GM18951 (cell line): ENCODE results near the gene AP4M1.

ENCODE experiments used
- POLR2A ChIP-seq: IDR thresholded peaks from 4 replicates; pipeline ENCODE4 v1.6.1; 2011; ENCODE audit warnings: mild to moderate bottlenecking; ENCODE audit not compliant: insufficient read length, insufficient read depth; ENCODE audit errors: extremely low read depth
- in situ Hi-C: fragments of 300-500 bp; cut with MboI; formaldehyde crosslinking; loops from one replicate; pipeline ENCODE4 v1.12.0; 2022; ENCODE audit warnings: low sequenced_read_pairs, mixed read lengths, inconsistent platforms; ENCODE audit not compliant: unreplicated experiment

Gene AP4M1

DNA sequence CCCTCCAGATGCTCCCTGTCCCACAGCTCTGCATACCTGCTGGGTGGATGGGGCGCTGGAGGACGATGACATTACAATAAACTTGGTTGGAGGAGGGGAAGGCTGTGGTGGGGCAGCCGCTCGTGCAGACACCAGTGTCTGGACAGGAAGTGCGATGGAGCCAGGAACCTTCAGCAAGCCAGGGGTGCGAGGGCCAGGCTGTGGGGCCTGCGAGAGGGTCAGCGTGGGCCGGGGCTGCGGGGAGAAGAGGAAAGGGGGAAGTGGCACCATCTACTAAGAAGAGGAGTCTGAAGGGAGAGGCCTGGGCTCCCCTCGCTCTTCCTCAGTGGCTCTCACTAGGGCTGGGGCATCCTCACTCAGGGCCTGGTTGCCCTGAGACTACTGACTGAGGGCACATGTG is 6.4 kb downstream of the AP4M1 start:
- TF ChIP-seq POLR2A: no peak
- in situ Hi-C loops: no loop called here

DNA sequence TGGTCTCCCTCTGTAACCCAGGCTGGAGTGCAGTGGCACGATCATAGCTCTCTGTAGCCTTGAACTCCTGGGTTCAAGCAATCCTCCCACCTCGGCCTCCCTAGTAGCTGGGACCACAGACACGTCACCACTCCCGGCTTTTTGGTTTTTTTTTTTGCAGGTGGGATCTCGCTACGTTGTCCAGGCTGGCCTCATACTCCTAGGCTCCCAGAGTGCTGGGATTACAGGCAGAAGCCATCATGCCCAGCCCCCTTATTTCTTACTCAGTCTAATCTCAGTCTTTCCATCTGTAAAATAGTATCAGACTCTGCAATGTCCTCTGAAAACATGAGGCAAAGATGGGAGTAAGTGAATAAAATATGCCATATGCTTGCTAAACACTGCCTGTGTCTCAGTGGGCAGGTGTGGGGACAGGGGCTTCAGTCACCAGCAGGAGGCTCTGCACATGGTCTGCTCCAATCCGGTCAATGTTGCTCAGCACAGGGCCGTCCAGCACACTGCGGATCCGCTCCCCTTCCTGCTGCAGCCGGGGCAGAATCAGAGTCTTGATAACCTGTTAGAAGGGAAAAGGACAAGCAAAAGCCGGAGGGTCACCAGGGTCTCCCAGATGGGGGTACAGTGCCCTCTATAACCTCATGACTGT is 8.2 kb downstream of the AP4M1 start:
- no peak for TF ChIP-seq POLR2A
- in situ Hi-C loops: no loop called here

DNA sequence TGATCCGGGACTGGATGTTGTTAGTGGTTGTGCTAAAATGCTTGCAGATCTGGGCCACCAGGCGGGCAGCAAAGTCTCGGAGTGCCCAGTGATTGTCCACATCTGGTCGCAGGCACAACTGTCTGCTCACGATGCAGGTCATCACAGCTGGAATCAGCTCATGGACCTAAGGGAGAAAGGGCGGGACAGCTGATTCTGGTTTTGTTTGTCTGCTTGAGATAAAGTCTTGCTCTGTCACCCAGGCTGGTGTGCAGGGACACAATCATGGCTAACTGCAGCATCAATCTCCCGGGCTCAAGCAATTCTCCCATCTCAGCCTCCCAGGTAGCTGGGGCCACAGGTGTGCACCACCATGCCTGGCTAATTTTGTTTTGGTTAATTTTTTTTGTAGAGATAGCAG is 9.7 kb downstream of the AP4M1 start:
- no peak for TF ChIP-seq POLR2A
- in situ Hi-C loops: no loop called here

DNA sequence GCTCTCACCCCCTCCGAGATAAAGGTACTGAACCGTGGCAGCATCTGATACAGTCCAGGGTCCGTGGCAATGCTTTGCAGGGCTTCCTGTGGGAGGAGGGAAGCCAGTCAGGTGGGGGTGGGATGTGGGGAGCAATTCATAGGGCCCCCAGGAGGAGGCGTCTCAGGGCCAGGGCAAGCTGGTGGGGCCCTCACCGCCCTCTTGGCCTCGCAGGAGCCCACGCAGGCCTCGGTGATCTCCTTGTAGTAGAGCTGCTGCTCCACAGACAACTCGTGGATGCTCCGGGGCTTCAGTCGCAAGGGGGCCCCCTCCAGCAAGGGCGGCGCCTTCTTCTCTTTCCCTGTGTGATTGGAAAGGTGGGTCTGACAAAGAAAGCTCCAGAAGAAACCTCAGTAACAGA is 10.5 kb downstream of the AP4M1 start:
- TF ChIP-seq POLR2A: no peak
- in situ Hi-C loops: no loop called here

DNA sequence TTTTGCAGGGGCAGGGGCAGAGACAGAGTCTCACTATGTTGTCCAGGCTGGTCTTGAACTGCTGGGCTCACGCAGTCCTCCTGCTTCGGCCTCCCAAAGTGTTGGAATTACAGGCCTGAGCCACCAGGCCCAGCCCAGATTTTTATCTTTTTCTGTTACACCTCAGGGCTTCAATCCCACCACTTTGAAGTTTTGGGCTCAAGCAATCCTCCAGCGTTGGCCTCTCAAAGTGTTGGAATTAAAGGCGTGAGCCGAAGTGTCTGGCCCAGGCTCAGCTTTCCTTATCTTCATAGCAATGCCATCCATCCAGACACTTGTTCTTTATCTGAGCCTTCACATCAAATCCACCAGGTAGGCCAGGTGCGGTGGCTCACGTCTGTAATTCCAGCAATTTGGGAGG is 13.6 kb downstream of the AP4M1 start:
- in situ Hi-C loops: no loop called here
- TF ChIP-seq POLR2A: no peak

DNA sequence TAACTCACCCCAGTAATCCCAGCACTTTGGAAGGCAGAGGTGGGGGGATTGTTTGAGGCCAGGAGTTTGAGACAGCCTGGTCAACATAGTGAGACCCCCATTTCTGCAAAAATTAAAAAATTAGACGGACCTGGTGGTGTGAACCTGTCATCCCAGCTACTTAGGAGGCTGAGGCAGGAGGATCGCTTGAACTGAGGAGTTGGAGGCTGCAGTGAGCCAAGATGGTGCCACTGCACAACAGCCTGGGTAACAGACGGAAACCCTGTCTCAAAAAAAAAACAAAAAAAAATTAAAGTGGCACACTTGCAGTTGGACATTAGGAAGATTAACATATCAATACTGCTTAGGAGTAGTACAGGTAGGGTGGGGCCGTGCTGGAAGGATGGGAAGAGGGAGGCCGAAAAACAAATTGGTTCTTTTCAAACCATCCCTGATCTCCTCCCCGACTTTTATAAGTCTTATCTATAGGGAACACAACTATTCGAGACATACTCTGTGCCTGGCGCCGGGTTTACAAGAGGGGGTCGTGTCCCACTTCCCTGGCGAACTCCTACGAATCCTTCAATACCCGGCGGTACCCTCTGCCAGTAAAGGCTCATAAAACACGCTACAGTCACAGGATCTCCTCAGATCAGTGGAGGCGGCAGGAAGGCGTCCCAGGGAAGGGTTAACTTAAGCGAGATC is 17.1 kb downstream of the AP4M1 start:
- in situ Hi-C loops: no loop called here
- TF ChIP-seq POLR2A: no peak

DNA sequence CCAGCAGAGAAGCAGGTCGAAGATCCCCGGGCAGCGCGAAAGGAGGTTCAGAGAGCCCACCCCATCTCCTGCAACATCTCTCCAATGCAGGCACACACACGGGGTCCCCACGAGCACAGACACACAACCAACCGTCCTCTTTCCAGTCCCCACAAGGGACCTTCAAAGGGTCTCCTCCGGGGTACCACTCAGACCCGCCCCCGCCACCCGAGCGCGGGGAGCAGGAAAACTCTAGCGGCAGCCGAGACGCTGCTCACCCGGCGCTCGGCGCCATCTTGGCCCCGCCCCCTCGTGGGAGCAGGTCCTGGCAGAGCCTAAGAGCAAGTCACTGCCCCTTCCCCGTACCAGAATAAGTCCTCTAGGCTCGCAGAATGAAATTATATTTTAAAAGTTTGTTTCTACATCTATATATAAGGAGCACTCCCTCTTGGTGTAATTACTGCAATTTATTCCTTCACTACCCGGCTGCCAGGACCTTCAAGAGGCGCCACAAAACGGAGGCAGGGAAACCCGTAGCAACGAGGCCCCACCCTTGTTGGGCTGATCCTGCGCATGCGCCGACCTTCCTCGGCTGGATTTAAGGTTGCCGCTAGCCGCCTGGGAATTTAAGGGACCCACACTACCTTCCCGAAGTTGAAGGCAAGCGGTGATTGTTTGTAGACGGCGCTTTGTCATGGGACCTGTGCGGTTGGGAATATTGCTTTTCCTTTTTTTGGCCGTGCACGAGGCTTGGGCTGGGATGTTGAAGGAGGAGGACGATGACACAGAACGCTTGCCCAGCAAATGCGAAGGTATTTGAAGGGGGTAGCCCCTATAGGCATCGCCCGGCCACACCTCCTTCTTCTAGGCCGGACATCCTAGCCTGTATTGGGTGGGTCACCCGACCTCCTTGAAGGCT is 17.9 kb downstream of the AP4M1 start, which contains the start of the genes CNPY4 and TAF6:
Gene CNPY4 (plus strand): TSS at position 563 of the 898 bp plus-strand sequence. CDS start 111 bp downstream, at position 674.
Gene TAF6 (minus strand): TSS at position 287 of the 898 bp plus-strand sequence. CDS start 5,149 bp downstream, outside the sequence.
- TF ChIP-seq POLR2A: peak; percentile 89
- in situ Hi-C loops: no loop called here

DNA sequence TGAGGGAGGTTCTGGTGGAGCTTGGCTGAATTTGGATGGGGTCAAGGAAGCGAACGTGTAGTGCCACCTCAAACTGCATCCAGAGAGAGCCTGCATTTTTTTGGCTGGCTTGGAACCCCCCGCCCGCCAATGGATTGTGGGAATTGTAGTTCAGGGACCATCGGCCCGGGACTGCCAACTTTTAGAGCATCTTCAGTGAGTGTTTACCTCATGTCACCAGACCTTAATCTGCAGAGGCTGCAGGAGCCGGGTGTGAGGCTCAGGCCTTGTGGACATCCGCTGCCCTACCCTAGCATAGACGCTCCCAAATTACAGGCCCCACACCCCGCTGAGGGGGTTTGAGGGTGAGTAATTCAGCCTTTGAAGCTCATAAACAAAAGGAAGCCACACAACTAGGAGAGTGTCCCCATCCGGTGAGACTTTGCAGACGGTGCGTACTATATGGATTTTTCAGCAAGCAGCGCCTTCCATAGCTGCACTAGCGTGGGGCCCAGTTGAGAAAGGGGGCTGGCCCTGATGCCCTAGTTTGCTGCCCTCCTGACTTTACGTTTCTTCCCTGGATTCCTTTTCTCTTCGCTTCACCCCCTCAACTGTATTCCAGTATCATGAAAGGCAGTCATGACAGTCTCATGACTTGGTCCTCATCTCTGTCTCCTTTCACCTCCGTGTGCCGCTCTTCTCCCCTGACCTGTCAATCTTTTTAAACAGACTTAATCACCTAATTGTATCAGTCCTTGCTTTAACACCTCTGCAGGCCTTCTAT is 18.7 kb downstream of the AP4M1 start:
- in situ Hi-C loops: no loop called here
- TF ChIP-seq POLR2A: no peak

DNA sequence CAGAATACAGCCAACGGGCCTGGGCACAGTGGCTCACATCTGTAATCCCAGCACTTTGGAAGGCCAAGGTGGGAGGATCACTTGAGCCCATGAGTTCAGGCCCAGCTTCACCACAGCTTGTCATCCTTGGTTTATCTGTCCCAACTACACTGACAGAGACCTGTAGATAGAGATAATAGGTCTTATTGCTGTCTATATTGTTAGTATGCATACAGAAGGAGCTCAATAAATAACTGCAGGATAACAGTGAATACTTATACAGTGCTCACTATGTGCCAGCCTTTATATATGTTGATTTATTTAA is 19.2 kb downstream of the AP4M1 start:
- no peak for TF ChIP-seq POLR2A
- in situ Hi-C loops: no loop called here

DNA sequence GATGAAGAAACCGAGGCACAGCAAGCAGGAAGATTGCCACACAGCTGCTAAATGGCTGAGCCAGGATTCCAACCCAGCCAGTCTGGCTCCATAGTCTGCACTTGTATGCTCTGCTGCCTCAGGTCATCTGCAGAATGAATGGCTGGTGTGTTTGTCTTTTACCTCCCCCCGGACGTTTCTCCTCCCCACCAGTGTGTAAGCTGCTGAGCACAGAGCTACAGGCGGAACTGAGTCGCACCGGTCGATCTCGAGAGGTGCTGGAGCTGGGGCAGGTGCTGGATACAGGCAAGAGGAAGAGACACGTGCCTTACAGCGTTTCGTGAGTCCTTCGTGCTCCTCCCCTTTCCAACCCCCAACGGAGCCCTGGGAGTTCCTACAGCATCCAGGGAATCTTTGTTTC is 20.6 kb downstream of the AP4M1 start:
- in situ Hi-C loops: no loop called here

DNA sequence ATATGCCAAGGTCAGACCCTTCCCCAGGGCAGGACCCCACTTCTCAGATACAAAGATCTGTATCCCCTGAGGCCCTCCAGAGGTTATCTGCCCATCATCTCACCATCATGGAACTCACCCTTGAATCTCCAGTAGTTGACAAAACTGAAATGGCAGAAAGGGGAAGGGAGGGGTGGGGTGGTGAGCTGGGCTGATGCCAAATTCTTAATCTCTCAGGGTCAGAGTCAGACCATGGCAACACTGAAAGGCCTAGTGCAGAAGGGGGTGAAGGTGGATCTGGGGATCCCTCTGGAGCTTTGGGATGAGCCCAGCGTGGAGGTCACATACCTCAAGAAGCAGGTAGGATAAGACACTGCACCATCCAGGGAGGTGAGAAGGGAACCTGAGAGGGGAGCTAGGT is 21.1 kb downstream of the AP4M1 start:
- in situ Hi-C loops: no loop called here
- TF ChIP-seq POLR2A: no peak

More for the DNA sequence above, 20.6 kb downstream of the AP4M1 start:
- no peak for TF ChIP-seq POLR2A

DNA sequence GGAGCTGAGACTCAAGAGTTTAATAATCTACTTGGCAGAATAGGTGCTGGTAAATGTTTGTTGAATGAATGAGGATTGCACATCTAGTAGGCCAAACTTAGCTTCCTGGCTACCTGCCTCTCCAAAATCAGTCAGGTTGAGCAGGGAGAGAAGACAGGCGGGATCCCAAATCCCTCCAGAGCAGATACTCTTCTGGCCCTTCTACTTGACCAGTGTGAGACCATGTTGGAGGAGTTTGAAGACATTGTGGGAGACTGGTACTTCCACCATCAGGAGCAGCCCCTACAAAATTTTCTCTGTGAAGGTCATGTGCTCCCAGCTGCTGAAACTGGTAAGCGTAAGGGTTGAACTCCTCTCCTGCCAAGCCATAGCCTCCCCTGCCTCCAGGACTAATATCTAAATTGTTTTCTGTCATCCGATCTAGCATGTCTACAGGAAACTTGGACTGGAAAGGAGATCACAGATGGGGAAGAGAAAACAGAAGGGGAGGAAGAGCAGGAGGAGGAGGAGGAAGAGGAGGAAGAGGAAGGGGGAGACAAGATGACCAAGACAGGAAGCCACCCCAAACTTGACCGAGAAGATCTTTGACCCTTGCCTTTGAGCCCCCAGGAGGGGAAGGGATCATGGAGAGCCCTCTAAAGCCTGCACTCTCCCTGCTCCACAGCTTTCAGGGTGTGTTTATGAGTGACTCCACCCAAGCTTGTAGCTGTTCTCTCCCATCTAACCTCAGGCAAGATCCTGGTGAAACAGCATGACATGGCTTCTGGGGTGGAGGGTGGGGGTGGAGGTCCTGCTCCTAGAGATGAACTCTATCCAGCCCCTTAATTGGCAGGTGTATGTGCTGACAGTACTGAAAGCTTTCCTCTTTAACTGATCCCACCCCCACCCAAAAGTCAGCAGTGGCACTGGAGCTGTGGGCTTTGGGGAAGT is 23.1 kb downstream of the AP4M1 start:
- no peak for TF ChIP-seq POLR2A
- in situ Hi-C loops: no loop called here
